Astrocyte of the cerebellum (primary cell): Measurements from ENCODE around the gene FAM50B.
A peak's percentile ranks its signal among the peaks of the same experiment; 100 is the strongest.

Source experiments
- DNase-seq: peaks from one replicate; pipeline ENCODE4 v3.0.0-alpha.2; 2011; ENCODE audit warnings: low read depth
- H3K4me3 ChIP-seq: 2 replicates; pipeline ENCODE4 v1.5.1; 2011; ENCODE audit warnings: mild to moderate bottlenecking, low read depth, low read length, moderate library complexity
- in situ Hi-C: cut with HindIII; loops from 2 replicates; pipeline ENCODE4 v1.10.0; 2017; ENCODE audit warnings: low sequenced_read_pairs
- TF ChIP-seq, protein P1 (sequence below): IDR thresholded peaks from 2 replicates; pipeline ENCODE4 v1.5.1; 2012; ENCODE audit warnings: low read length, low read depth, moderate library complexity, mild to moderate bottlenecking; ENCODE audit errors: missing control alignments

FAM50B gene

DNA sequence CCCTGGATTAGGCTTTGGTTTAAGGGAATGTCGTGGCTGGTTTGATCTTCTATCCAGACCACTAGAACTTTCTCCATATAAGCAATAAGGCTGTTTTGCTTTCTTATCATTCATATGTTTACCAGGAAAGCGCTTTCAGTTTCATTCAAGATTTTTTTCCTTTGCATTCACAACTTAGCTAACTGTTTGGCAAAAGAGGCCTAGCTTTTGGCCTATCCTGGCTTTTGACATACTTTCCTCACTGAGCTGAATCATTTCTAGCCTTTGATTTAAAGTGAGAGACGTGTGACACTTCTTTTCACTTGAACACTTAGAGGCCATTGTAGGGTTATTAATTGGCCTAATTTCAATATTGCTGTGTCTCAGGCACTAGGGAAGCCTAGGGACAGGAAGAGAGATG is 1.7 kb upstream of the FAM50B start:
- TF ChIP-seq, protein P1, sequence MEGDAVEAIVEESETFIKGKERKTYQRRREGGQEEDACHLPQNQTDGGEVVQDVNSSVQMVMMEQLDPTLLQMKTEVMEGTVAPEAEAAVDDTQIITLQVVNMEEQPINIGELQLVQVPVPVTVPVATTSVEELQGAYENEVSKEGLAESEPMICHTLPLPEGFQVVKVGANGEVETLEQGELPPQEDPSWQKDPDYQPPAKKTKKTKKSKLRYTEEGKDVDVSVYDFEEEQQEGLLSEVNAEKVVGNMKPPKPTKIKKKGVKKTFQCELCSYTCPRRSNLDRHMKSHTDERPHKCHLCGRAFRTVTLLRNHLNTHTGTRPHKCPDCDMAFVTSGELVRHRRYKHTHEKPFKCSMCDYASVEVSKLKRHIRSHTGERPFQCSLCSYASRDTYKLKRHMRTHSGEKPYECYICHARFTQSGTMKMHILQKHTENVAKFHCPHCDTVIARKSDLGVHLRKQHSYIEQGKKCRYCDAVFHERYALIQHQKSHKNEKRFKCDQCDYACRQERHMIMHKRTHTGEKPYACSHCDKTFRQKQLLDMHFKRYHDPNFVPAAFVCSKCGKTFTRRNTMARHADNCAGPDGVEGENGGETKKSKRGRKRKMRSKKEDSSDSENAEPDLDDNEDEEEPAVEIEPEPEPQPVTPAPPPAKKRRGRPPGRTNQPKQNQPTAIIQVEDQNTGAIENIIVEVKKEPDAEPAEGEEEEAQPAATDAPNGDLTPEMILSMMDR, result no peak
- H3K4me3 ChIP-seq, result no peak overlapping the region
- no peak for DNase-seq
- in situ Hi-C loops, result no loop called here

DNA sequence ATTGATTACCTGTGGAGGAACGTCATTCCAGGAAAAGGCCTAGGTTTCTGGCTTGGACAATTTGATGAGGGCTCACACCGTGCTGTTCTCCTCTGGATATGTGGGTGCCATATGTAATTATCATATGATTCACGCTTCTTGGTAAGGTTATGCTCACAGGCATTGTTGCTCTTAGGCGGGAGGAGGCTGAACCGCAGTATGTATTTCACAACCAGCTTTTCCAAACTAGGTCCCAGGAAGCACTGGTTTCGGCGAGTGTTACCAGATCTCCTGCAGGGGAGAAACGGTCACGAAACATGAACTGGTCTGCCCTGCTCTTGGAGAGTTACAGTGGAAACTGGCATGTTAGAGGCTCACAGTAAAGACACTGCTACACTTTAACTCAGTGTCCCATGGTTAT is 793 bp upstream of the FAM50B start:
- H3K4me3 ChIP-seq, result no peak overlapping the region
- no peak for DNase-seq
- in situ Hi-C loops, result no loop called here
- TF ChIP-seq, protein P1, result no peak

DNA sequence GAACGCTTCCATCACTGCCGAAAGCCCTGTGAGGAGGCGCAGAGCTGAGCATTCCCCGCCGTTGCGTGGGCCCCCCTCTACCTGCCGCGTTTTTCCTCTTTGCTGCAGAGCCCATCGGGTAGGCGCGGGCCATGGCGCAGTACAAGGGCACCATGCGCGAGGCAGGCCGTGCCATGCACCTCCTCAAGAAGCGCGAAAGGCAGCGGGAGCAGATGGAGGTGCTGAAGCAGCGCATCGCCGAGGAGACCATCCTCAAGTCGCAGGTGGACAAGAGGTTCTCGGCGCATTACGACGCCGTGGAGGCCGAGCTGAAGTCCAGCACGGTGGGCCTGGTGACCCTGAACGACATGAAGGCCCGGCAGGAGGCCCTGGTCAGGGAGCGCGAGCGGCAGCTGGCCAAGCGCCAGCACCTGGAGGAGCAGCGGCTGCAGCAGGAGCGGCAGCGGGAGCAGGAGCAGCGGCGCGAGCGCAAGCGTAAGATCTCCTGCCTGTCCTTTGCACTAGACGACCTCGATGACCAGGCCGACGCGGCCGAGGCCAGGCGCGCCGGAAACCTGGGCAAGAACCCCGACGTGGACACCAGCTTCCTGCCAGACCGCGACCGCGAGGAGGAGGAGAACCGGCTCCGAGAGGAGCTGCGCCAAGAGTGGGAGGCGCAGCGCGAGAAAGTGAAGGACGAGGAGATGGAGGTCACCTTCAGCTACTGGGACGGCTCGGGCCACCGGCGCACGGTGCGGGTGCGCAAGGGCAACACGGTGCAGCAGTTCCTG is 693 bp downstream of the FAM50B start:
- TF ChIP-seq, protein P1, result no peak
- in situ Hi-C loops, result no loop called here
- DNase-seq, result no peak
- peak overlapping the region; percentile 52 for H3K4me3 ChIP-seq

DNA sequence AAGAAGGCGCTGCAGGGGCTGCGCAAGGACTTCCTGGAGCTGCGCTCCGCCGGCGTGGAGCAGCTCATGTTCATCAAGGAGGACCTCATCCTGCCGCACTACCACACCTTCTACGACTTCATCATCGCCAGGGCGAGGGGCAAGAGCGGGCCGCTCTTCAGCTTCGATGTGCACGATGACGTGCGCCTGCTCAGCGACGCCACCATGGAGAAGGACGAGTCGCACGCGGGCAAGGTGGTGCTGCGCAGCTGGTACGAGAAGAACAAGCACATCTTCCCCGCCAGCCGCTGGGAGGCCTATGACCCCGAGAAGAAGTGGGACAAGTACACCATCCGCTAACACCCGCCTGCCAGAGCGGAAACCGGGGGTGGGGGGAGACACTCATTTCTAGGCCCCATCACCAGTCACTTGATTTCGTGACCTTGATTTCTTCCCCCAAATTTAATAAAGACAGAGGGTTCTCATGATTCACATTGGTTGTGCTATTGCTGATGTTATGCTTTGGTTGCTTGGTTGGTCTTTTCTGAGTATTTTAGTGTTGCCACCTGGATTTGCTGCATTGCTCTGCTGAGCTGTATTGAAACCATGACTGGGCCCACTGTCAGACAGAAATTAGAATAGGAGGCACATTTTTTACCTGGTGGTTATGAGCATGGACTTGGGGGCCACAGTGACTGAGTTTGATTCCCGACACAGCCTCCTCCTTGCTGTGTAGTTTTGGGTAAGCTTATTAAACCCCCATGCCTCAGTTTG is 1.5 kb downstream of the FAM50B start:
- in situ Hi-C loops, result no loop called here
- no peak for DNase-seq
- peak overlapping the region; percentile 52 for H3K4me3 ChIP-seq
- TF ChIP-seq, protein P1, result no peak

DNA sequence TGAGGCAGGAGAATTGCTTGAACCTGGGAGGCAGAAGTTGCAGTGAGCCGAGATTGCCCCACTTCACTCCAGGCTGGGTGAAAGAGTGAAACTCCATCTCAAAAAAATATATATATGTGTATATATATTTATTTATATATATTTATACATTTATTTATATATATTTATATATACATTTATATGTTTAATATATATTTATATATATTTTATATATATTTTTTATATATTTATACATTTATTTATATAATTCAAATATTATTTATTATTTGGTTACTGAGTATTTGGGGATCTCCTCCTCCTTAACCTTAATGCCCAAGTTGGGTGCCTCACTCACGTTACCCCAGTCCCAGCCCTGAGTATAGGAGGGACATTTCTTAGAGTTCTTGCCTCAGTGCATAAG is 2.7 kb downstream of the FAM50B start:
- no peak for DNase-seq
- TF ChIP-seq, protein P1, result no peak
- in situ Hi-C loops, result no loop called here
- no peak overlapping the region for H3K4me3 ChIP-seq

DNA sequence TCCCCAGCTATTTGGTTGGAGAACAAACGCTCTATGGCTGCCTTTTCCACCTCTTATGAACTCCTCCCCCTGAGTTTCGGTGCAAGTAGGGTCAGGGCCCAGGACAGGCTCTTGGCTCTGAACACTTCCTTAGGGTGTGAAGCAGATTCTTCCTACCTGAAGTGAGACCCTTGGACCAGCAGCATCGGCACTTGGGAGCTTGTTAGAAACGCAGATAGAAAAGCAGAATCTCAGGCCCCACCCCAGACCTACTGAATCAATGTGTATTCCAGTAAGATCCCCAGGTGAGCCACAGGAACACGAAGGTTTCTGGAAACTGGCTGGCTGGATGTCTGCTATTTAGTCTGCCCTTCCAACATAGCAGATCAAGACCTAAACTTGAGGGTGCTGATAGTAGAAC is 3.2 kb downstream of the FAM50B start:
- in situ Hi-C loops, result no loop called here
- H3K4me3 ChIP-seq, result no peak overlapping the region
- TF ChIP-seq, protein P1, result no peak
- DNase-seq, result no peak
